ENCODE results near the gene SLC7A6. TPM values are rescaled to one million over a fixed set of nuclear protein-coding genes. Genes with fewer than 3 reads are reported as not detected.

SLC7A6 gene
- total RNA-seq, 1 donor from 2014 or later: 9.4 TPM

GRCh38 chr16:68265078-68265920, 973 bp downstream of the SLC7A6 start:
- H3K9me3 ChIP-seq (ENCODE audit: control insufficient read depth in 3 of 3, low read length in 3 of 3): no peaks in the 10 kb centered on the region
- peak overlapping the region; percentile 98 for H3K27ac ChIP-seq (ENCODE audit: low read depth, low read length)
- H3K36me3 ChIP-seq (ENCODE audit: control insufficient read depth in 3 of 3, insufficient read depth in 3 of 3, low read length in 3 of 3): peaks cover 8 to 10% (median 9%) of the 10 kb centered on the region in 3 donors
- H3K9ac ChIP-seq (ENCODE audit: low read depth in 1 of 3, low read length in 3 of 3): peak overlapping the region; percentile 94 to 99 (median 97)
- no peaks in the 10 kb centered on the region for H3K27me3 ChIP-seq (ENCODE audit: control insufficient read depth in 3 of 3, insufficient read depth in 3 of 3, low read length in 3 of 3)
- H3K4me1 ChIP-seq (ENCODE audit: control insufficient read depth in 3 of 3, insufficient read depth in 3 of 3, low read length in 3 of 3): peaks cover 40 to 68% (median 46%) of the 10 kb centered on the region in 3 donors
- H3K4me3 ChIP-seq (ENCODE audit: low read length in 3 of 3): peak overlapping the region; percentile 90 to 98 (median 95)

GRCh38 chr16:68267612-68268405, 3.5 kb downstream of the SLC7A6 start:
- no peaks in the 10 kb centered on the region for H3K9me3 ChIP-seq (ENCODE audit: control insufficient read depth in 3 of 3, low read length in 3 of 3)
- peak overlapping the region in 2 of 3 donors; percentile 6 to 26 for H3K4me3 ChIP-seq (ENCODE audit: low read length in 3 of 3)
- H3K27ac ChIP-seq (ENCODE audit: low read depth, low read length): peak overlapping the region; percentile 54
- H3K27me3 ChIP-seq (ENCODE audit: control insufficient read depth in 3 of 3, insufficient read depth in 3 of 3, low read length in 3 of 3): no peaks in the 10 kb centered on the region
- H3K4me1 ChIP-seq (ENCODE audit: control insufficient read depth in 3 of 3, insufficient read depth in 3 of 3, low read length in 3 of 3): peaks cover 40 to 73% (median 49%) of the 10 kb centered on the region in 3 donors
- peaks cover 0 to 5% (median under 1%) of the 10 kb centered on the region in 3 donors for H3K36me3 ChIP-seq (ENCODE audit: control insufficient read depth in 3 of 3, insufficient read depth in 3 of 3, low read length in 3 of 3)
- H3K9ac ChIP-seq (ENCODE audit: low read depth in 1 of 3, low read length in 3 of 3): peak overlapping the region in 2 of 3 donors; percentile 5 to 40

- H3K9ac ChIP-seq (ENCODE audit: low read depth in 1 of 3, low read length in 3 of 3): peak overlapping the region in 2 of 3 donors; percentile 40 to 57
- peaks cover 7 to 19% (median 16%) of the 10 kb centered on the region in 3 donors for H3K36me3 ChIP-seq (ENCODE audit: control insufficient read depth in 3 of 3, insufficient read depth in 3 of 3, low read length in 3 of 3)
- no peaks in the 10 kb centered on the region for H3K9me3 ChIP-seq (ENCODE audit: control insufficient read depth in 3 of 3, low read length in 3 of 3)
- no peak overlapping the region for H3K4me3 ChIP-seq (ENCODE audit: low read length in 3 of 3)
- peak overlapping the region; percentile 54 for H3K27ac ChIP-seq (ENCODE audit: low read depth, low read length)
- H3K27me3 ChIP-seq (ENCODE audit: control insufficient read depth in 3 of 3, insufficient read depth in 3 of 3, low read length in 3 of 3): no peaks in the 10 kb centered on the region
- peaks cover 51 to 79% (median 62%) of the 10 kb centered on the region in 3 donors for H3K4me1 ChIP-seq (ENCODE audit: control insufficient read depth in 3 of 3, insufficient read depth in 3 of 3, low read length in 3 of 3)
Measured at GRCh38 chr16:68269793-68270192, 5.5 kb downstream of the SLC7A6 start.

- Histone ChIP-seq H3K4me3 (ENCODE audit: low read length in 3 of 3) (no peak overlapping the region), H3K36me3 (ENCODE audit: control insufficient read depth in 3 of 3, insufficient read depth in 3 of 3, low read length in 3 of 3) (peaks cover 9 to 22% (median 19%) of the 10 kb centered on the region in 3 donors), H3K9me3 (ENCODE audit: control insufficient read depth in 3 of 3, low read length in 3 of 3) (no peaks in the 10 kb centered on the region), H3K27ac (ENCODE audit: low read depth, low read length) (peak overlapping the region; percentile 54), H3K4me1 (ENCODE audit: control insufficient read depth in 3 of 3, insufficient read depth in 3 of 3, low read length in 3 of 3) (peaks cover 51 to 77% (median 61%) of the 10 kb centered on the region in 3 donors), H3K27me3 (ENCODE audit: control insufficient read depth in 3 of 3, insufficient read depth in 3 of 3, low read length in 3 of 3) (no peaks in the 10 kb centered on the region), H3K9ac (ENCODE audit: low read depth in 1 of 3, low read length in 3 of 3) (peak overlapping the region; percentile 22 to 57 (median 40))
Measured at GRCh38 chr16:68270353-68270752, 6.0 kb downstream of the SLC7A6 start.

GRCh38 chr16:68272507-68273209, 8.3 kb downstream of the SLC7A6 start:
- peaks cover 55 to 81% (median 62%) of the 10 kb centered on the region in 3 donors for H3K4me1 ChIP-seq (ENCODE audit: control insufficient read depth in 3 of 3, insufficient read depth in 3 of 3, low read length in 3 of 3)
- H3K27me3 ChIP-seq (ENCODE audit: control insufficient read depth in 3 of 3, insufficient read depth in 3 of 3, low read length in 3 of 3): no peaks in the 10 kb centered on the region
- no peaks in the 10 kb centered on the region for H3K9me3 ChIP-seq (ENCODE audit: control insufficient read depth in 3 of 3, low read length in 3 of 3)
- H3K9ac ChIP-seq (ENCODE audit: low read depth in 1 of 3, low read length in 3 of 3): peak overlapping the region in 2 of 3 donors; percentile 6 to 34
- peak overlapping the region in 1 of 3 donors; percentile 8 for H3K4me3 ChIP-seq (ENCODE audit: low read length in 3 of 3)
- H3K27ac ChIP-seq (ENCODE audit: low read depth, low read length): peak overlapping the region; percentile 87
- H3K36me3 ChIP-seq (ENCODE audit: control insufficient read depth in 3 of 3, insufficient read depth in 3 of 3, low read length in 3 of 3): peaks cover 9 to 22% (median 19%) of the 10 kb centered on the region in 3 donors

GRCh38 chr16:68273459-68273858, 9.1 kb downstream of the SLC7A6 start:
- H3K36me3 ChIP-seq (ENCODE audit: control insufficient read depth in 3 of 3, insufficient read depth in 3 of 3, low read length in 3 of 3): peaks cover 9 to 22% (median 19%) of the 10 kb centered on the region in 3 donors
- peak overlapping the region in 1 of 3 donors; percentile 6 for H3K9ac ChIP-seq (ENCODE audit: low read depth in 1 of 3, low read length in 3 of 3)
- no peaks in the 10 kb centered on the region for H3K9me3 ChIP-seq (ENCODE audit: control insufficient read depth in 3 of 3, low read length in 3 of 3)
- H3K27me3 ChIP-seq (ENCODE audit: control insufficient read depth in 3 of 3, insufficient read depth in 3 of 3, low read length in 3 of 3): no peaks in the 10 kb centered on the region
- peak overlapping the region; percentile 87 for H3K27ac ChIP-seq (ENCODE audit: low read depth, low read length)
- peak overlapping the region in 1 of 3 donors; percentile 8 for H3K4me3 ChIP-seq (ENCODE audit: low read length in 3 of 3)
- H3K4me1 ChIP-seq (ENCODE audit: control insufficient read depth in 3 of 3, insufficient read depth in 3 of 3, low read length in 3 of 3): peaks cover 49 to 75% (median 56%) of the 10 kb centered on the region in 3 donors

GRCh38 chr16:68273896-68274295, 9.6 kb downstream of the SLC7A6 start:
- peaks cover 49 to 75% (median 56%) of the 10 kb centered on the region in 3 donors for H3K4me1 ChIP-seq (ENCODE audit: control insufficient read depth in 3 of 3, insufficient read depth in 3 of 3, low read length in 3 of 3)
- H3K36me3 ChIP-seq (ENCODE audit: control insufficient read depth in 3 of 3, insufficient read depth in 3 of 3, low read length in 3 of 3): peaks cover 9 to 22% (median 19%) of the 10 kb centered on the region in 3 donors
- H3K27me3 ChIP-seq (ENCODE audit: control insufficient read depth in 3 of 3, insufficient read depth in 3 of 3, low read length in 3 of 3): no peaks in the 10 kb centered on the region
- H3K9me3 ChIP-seq (ENCODE audit: control insufficient read depth in 3 of 3, low read length in 3 of 3): no peaks in the 10 kb centered on the region
- H3K27ac ChIP-seq (ENCODE audit: low read depth, low read length): peak overlapping the region; percentile 87
- H3K9ac ChIP-seq (ENCODE audit: low read depth in 1 of 3, low read length in 3 of 3): no peak overlapping the region
- no peak overlapping the region for H3K4me3 ChIP-seq (ENCODE audit: low read length in 3 of 3)

- peak overlapping the region; percentile 87 for H3K27ac ChIP-seq (ENCODE audit: low read depth, low read length)
- H3K9ac ChIP-seq (ENCODE audit: low read depth in 1 of 3, low read length in 3 of 3): peak overlapping the region in 2 of 3 donors; percentile 5 to 33
- H3K36me3 ChIP-seq (ENCODE audit: control insufficient read depth in 3 of 3, insufficient read depth in 3 of 3, low read length in 3 of 3): peaks cover 9 to 22% (median 19%) of the 10 kb centered on the region in 3 donors
- no peaks in the 10 kb centered on the region for H3K27me3 ChIP-seq (ENCODE audit: control insufficient read depth in 3 of 3, insufficient read depth in 3 of 3, low read length in 3 of 3)
- no peaks in the 10 kb centered on the region for H3K9me3 ChIP-seq (ENCODE audit: control insufficient read depth in 3 of 3, low read length in 3 of 3)
- H3K4me3 ChIP-seq (ENCODE audit: low read length in 3 of 3): peak overlapping the region in 1 of 3 donors; percentile 17
- H3K4me1 ChIP-seq (ENCODE audit: control insufficient read depth in 3 of 3, insufficient read depth in 3 of 3, low read length in 3 of 3): peaks cover 48 to 71% (median 56%) of the 10 kb centered on the region in 3 donors
Measured at GRCh38 chr16:68274441-68274840, 10.1 kb downstream of the SLC7A6 start.

- Histone ChIP-seq H3K27ac (ENCODE audit: low read depth, low read length) (peak overlapping the region; percentile 87), H3K4me1 (ENCODE audit: control insufficient read depth in 3 of 3, insufficient read depth in 3 of 3, low read length in 3 of 3) (peaks cover 52 to 67% (median 53%) of the 10 kb centered on the region in 3 donors), H3K9me3 (ENCODE audit: control insufficient read depth in 3 of 3, low read length in 3 of 3) (no peaks in the 10 kb centered on the region), H3K9ac (ENCODE audit: low read depth in 1 of 3, low read length in 3 of 3) (peak overlapping the region; percentile 54 to 75 (median 69)), H3K36me3 (ENCODE audit: control insufficient read depth in 3 of 3, insufficient read depth in 3 of 3, low read length in 3 of 3) (peaks cover 9 to 22% (median 19%) of the 10 kb centered on the region in 3 donors), H3K27me3 (ENCODE audit: control insufficient read depth in 3 of 3, insufficient read depth in 3 of 3, low read length in 3 of 3) (no peaks in the 10 kb centered on the region), H3K4me3 (ENCODE audit: low read length in 3 of 3) (peak overlapping the region in 1 of 3 donors; percentile 29)
Measured at GRCh38 chr16:68275611-68276191, 11.4 kb downstream of the SLC7A6 start.

Measured in skeletal muscle tissue (tissue), 4 donors.